GM21381 (cell line): Measurements from ENCODE around the gene ARAP1.

Source experiments
- ATAC-seq: cut with Tn5 transposase; IDR thresholded peaks from one replicate; pipeline ENCODE4 v1.9.1; 2021; ENCODE audit warnings: mild to moderate bottlenecking, moderate library complexity; ENCODE audit not compliant: unreplicated experiment

ARAP1 gene

DNA sequence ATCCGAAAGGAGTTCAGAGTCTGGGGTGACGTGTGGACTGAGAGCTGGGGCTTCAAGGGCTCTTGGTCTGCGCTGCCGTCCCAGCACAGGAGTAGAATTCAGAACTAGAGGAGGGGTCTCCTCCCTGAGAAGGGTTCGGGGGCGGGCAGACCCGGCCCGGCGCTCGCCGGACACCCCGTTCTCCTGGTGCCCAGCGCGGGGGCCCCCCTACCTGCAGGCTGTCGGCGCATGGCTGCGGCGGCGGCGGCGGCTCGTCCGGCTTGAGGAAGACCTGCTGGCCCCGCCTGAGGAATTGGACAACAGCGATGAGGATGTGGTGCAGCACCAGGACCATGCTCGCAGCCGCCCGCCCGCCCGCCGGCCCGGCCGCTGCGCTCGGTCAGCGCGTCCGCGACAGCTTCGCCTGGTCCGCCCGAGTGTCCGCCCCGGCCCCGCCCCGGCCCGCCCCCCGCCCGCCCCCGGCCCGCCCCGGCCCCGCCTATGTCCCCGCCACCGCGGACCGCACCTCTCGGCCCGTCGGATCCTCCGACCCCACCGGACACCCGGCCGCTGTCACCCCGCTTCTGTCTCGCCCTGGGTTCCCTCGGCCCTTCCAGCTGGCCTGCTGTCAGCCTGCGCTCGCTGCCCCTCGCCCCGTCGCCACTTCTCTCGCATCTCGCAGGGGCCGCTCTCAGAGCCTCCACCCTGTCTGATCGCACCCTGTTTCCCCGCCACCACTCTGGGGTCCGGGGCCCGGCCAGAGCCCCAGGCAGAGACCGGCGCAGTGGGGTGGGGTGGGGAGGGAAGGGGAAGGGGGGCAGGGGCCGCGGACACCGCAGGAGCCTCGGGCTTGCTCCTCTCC, 109.9 kb downstream of the ARAP1 start:
- no peak for ATAC-seq

DNA sequence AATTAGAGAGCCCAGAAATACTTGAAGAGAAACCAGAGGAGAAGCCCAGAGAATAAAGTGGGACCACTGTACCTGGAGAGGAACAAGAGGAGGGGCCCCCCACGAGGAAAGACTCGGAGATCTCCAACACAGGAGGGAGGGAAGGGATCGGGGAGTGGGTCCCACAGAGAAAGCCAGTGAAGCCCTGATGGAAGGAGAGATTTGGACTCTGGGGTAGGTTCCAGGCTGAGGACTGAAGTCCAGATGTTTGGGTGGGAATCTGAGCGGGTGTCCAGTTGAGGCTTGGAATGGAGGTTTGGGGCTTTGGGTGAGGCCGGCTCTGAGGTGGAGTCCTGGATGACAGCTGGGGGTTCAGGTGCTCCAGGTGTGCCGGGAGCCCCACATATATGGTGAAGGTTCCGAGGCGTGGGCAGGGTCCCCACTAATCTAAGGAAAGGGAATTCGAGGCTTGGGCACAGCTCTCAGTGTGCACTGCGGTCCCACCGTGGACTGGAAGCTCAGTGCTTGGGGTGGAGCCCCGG, 110.6 kb downstream of the ARAP1 start:
- ATAC-seq, result no peak

DNA sequence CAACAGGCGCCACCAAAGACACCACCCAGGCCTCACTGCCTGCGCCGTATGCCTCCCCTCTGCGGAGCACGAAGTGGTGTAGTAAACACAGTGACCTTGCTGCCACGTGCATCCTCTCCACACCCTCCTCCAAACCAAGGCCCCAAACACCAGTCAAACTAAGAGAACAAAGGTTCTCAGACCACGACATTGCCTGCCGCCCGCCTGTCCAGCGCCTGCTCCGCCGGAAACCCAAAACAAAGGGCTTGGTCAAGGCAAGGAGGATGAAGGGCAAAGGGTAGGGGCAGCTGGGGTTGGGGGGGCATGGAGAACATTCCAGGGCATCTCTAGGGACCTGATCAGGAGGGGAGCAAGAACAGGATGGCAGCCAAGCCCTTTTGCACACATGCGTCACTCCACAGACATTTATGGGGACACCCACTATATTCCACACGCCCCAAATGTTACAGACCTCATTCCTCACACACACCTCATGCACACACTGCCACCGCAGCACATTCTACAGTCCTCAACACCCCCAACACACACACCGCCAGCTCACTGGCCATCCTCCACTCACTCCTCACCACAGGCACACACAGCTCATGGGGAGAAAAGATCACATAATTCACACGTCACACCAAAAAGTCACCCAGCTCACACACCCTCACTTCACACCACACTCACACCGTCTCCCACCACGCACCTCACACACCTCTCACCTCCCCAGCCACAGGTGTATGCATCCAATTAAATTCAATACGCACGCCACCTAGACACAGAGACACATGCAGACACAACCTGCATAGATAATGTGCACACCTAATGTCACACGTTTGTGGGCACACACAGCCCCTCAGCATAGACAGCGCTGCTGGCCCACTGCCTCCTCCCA, 112.5 kb downstream of the ARAP1 start:
- ATAC-seq, result no peak

DNA sequence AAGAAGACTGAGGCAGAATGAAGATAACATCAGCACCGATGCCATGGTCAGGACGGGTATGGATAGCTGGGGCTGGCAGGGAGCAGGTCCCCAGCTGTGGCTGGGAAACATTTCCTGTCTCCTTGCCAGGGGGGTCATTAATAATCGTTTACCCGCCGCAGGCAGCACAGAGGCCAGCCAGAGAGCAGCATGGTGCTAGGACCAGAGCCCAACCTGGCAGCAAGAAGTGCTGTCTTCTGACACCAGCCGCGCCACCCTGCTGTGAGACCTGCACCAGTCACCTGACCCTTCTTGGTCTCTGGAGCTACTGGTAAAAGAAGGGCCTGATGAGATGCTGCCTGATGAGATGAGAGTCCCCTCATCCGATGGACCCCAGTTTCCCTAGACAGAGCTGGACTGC, 114.3 kb downstream of the ARAP1 start:
- no peak for ATAC-seq

DNA sequence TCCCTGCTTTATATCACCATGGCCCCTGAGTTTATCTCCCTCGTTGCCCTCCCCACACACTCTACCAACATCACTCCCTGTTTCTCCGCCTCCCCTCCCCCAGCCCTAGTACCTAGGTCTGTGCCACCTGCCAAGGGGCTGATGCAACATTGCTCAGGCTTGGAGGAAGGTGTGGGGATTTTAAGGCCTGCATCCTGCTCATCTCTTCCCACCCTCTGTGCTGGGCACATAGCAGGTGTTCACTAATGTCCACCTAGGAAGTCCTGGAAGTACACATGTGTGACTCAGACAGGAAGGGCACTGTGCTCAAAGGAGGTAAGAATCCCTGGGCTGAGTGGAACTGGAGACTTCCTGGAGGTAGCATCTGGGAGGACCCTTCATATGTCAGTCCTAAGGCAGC, 115.0 kb downstream of the ARAP1 start:
- no peak for ATAC-seq

- ATAC-seq, result no peak
Measured at GRCh38 chr11:72636376-72636775, 115.8 kb downstream of the ARAP1 start.

DNA sequence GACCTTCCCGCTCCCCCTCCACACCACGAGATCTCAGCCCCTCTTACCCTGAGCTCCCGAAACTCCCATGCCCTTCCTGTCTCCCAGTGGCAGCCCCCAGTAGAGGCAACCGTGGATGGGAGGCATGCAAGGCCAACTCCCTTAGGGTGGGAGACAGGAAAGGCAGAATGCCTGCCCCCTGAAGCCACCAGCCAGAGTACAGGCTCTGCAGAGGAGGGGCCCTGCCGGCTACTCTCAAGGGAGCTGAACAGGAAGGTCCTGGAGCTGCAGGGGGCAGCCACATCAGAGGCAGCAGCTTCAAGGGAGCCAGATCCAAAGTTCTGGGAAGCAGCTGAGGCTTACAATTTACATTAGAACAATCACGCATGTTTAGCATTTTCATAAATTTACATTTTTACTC, 116.3 kb downstream of the ARAP1 start:
- no peak for ATAC-seq

DNA sequence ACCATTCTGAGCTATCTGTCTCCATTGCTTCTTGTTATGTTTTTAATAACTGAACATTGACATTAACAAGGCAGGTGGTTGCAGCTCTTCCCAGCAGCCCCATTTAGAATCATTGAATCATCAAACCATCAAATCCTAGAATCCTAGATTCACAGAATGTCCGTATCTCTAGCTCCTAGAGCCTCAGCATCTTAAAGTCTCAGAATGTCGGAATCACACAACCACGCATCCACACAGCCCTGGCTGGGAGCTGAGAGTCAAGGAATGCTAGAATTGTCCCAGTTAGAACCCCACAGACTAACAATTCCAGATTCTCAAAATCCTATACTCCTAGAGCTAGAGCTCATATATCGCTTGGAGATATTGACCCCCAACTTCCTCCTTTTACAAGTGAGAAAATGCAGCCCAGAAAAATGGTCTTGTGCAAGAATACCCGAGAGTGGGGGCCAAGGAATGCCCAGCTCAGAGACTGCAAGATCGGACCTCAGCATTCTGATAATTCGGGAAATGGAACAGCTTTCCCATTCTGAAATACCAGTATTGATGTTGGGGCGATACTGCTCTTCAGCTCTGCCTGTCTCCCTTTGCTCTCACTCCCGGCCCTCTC, 116.8 kb downstream of the ARAP1 start:
- ATAC-seq, result no peak
